Natural killer cell (primary cell): ENCODE data around the gene FGD4. TPM values are rescaled to one million over a fixed set of nuclear protein-coding genes. Genes with fewer than 3 reads are reported as not detected.

Source experiments
- ATAC-seq, 3 donors: fragments of 150-1000 bp in 2 of 3; fragments of 200-7000 bp in 1 of 3; cut with Tn5 transposase; 1 replicate in 1 of 3; 2 replicates in 2 of 3; pipeline ENCODE4 v1.10.0; 2021; ENCODE audit warnings: mild to moderate bottlenecking in 2 of 3, moderate library complexity in 2 of 3
- DNase-seq, 2 donors: peaks; one replicate each; pipeline versions ENCODE4 v3.0.0 to v3.0.0-alpha.2; 2013 to 2021; ENCODE audit warnings: mixed read lengths in 1 of 2
- H3K27ac ChIP-seq: one replicate; pipeline ENCODE4 v1.5.1; 2013; ENCODE audit warnings: mild to moderate bottlenecking, low read length
- H3K27me3 ChIP-seq: one replicate; pipeline ENCODE4 v1.6.1; 2013; ENCODE audit warnings: low read length; ENCODE audit not compliant: control insufficient read depth, insufficient read depth
- H3K36me3 ChIP-seq: one replicate; pipeline ENCODE4 v1.6.1; 2013; ENCODE audit warnings: low read length; ENCODE audit not compliant: control insufficient read depth, insufficient read depth
- H3K4me1 ChIP-seq: one replicate; pipeline ENCODE4 v1.6.1; 2013; ENCODE audit warnings: low read length; ENCODE audit not compliant: control insufficient read depth, insufficient read depth
- H3K4me3 ChIP-seq: one replicate; pipeline ENCODE4 v1.5.1; 2013; ENCODE audit warnings: low read length
- H3K9me3 ChIP-seq: one replicate; pipeline ENCODE4 v1.6.1; 2013; ENCODE audit warnings: low read length; ENCODE audit not compliant: control insufficient read depth, insufficient read depth
- H3K27ac Mint-ChIP-seq, 2 donors: one replicate each; pipeline ENCODE4 v1.8.0; 2022; ENCODE audit warnings: mild to moderate bottlenecking in 2 of 2, mixed read lengths in 2 of 2, moderate library complexity in 1 of 2
- H3K27me3 Mint-ChIP-seq, 2 donors: one replicate each; pipeline ENCODE4 v1.8.0; 2022; ENCODE audit warnings: low read depth in 2 of 2, mixed read lengths in 2 of 2
- H3K36me3 Mint-ChIP-seq: one replicate; pipeline ENCODE4 v1.8.0; 2022; ENCODE audit warnings: mixed read lengths
- H3K4me1 Mint-ChIP-seq, 2 donors: one replicate each; pipeline ENCODE4 v1.8.0; 2022; ENCODE audit warnings: mixed read lengths in 2 of 2
- H3K4me3 Mint-ChIP-seq: one replicate; pipeline ENCODE4 v1.8.0; 2022; ENCODE audit warnings: mild to moderate bottlenecking, moderate library complexity, mixed read lengths
- H3K9me3 Mint-ChIP-seq, 2 donors: one replicate each; pipeline ENCODE4 v1.8.0; 2022; ENCODE audit warnings: mixed read lengths in 2 of 2
- WGBS: methylation state at CpG from one replicate; pipeline ENCODE4 v1.1.7; 2013; ENCODE audit warnings: missing lambda C conversion rate; ENCODE audit not compliant: insufficient coverage; 5-methylcytosine and 5-hydroxymethylcytosine counted together
- intact Hi-C: fragments of 100-400 bp; cut with micrococcal nuclease; formaldehyde crosslinking; loops from one replicate; pipeline ENCODE4 v1.14.2; 2022
- total RNA-seq, 4 donors: library from RNA; stranded (reverse); fragments of 120-200 nt in 1 of 4; gene quantifications; one replicate each; pipeline versions ENCODE4 v1.2.3 to v1.2.4, GENCODE V29; 2013 to 2022
- TF ChIP-seq, protein P1 (sequence below): fragments of 200-600 bp; IDR thresholded peaks from one replicate; pipeline ENCODE4 v1.8.0; 2022; ENCODE audit warnings: antibody characterized with exemption

FGD4 gene
- total RNA-seq, 3 donors from 2014 or later (not counting 1 experiment from before 2014, with no cell fraction given), result 0.68 to 3.5 (median 2.1) TPM

DNA sequence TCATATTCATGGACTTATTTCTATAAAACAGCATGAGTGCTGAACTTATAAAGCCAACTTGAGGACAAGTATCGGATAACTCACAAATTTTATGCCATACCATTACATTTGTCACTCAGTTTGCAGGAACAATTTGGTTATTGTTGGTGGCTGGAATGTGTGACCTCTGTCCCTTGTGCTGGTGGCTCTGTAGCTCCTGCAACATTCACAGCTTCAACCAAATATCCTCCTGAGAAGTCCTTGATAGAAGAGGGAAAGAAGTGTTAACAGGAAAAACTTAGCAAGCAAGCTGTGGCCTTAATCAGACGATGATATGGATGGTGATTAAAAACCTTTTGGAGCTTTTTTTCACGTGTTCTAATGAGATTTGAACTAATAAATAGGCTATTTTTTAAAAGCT lies 218.8 kb downstream of the FGD4 start:
- WGBS, result 86% methylated on average over 1 of the region's 3 CpGs

DNA sequence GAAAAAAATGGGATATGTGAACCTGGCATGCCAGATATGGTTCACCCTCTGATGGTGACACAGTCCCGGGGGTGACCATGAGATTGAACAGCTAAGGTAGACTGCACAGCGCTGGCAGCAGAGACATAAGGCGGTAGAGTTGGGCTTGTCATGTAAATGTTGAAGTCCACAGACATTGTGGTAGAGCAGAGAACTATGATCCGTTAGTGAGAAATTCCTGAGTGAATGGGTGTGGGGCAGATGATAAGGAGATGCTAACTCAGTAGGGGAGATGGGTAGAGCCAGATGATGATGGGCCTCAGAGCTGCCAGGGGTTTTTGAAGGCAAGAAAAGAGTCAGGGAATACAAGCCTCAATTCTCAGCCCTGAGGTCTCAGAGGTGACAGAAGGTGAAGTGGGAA lies 228.6 kb downstream of the FGD4 start:
- DNase-seq (no peak), ATAC-seq (no peak)
- H3K27ac ChIP-seq, result no peak overlapping the region
- WGBS, result 94% methylated on average over 4 of the region's 4 CpGs
- intact Hi-C loops, result no loop called here
- H3K27me3 ChIP-seq, result no peaks in the 10 kb centered on the region
- Mint-ChIP-seq H3K4me3 (no peak overlapping the region), H3K4me1 (no peaks in the 10 kb centered on the region), H3K36me3 (no peaks in the 10 kb centered on the region), H3K27me3 (no peaks in the 10 kb centered on the region), H3K9me3 (no peaks in the 10 kb centered on the region), H3K27ac (no peak overlapping the region)
- TF ChIP-seq, protein P1, sequence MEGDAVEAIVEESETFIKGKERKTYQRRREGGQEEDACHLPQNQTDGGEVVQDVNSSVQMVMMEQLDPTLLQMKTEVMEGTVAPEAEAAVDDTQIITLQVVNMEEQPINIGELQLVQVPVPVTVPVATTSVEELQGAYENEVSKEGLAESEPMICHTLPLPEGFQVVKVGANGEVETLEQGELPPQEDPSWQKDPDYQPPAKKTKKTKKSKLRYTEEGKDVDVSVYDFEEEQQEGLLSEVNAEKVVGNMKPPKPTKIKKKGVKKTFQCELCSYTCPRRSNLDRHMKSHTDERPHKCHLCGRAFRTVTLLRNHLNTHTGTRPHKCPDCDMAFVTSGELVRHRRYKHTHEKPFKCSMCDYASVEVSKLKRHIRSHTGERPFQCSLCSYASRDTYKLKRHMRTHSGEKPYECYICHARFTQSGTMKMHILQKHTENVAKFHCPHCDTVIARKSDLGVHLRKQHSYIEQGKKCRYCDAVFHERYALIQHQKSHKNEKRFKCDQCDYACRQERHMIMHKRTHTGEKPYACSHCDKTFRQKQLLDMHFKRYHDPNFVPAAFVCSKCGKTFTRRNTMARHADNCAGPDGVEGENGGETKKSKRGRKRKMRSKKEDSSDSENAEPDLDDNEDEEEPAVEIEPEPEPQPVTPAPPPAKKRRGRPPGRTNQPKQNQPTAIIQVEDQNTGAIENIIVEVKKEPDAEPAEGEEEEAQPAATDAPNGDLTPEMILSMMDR, result no peak
- H3K4me1 ChIP-seq, result no peaks in the 10 kb centered on the region
- no peaks in the 10 kb centered on the region for H3K9me3 ChIP-seq
- no peak overlapping the region for H3K4me3 ChIP-seq
- H3K36me3 ChIP-seq, result no peaks in the 10 kb centered on the region

More for the DNA sequence above, 218.8 kb downstream of the FGD4 start:
- ATAC-seq, result no peak
- Mint-ChIP-seq H3K27me3 (no peaks in the 10 kb centered on the region), H3K9me3 (no peaks in the 10 kb centered on the region), H3K4me3 (no peak overlapping the region), H3K27ac (no peak overlapping the region), H3K36me3 (no peaks in the 10 kb centered on the region), H3K4me1 (no peaks in the 10 kb centered on the region)
- Histone ChIP-seq H3K27ac (no peak overlapping the region), H3K36me3 (no peaks in the 10 kb centered on the region), H3K4me1 (no peaks in the 10 kb centered on the region), H3K4me3 (no peak overlapping the region), H3K27me3 (no peaks in the 10 kb centered on the region), H3K9me3 (no peaks in the 10 kb centered on the region)
- TF ChIP-seq, protein P1, result no peak
- intact Hi-C loops, result no loop called here
- DNase-seq, result no peak

DNA sequence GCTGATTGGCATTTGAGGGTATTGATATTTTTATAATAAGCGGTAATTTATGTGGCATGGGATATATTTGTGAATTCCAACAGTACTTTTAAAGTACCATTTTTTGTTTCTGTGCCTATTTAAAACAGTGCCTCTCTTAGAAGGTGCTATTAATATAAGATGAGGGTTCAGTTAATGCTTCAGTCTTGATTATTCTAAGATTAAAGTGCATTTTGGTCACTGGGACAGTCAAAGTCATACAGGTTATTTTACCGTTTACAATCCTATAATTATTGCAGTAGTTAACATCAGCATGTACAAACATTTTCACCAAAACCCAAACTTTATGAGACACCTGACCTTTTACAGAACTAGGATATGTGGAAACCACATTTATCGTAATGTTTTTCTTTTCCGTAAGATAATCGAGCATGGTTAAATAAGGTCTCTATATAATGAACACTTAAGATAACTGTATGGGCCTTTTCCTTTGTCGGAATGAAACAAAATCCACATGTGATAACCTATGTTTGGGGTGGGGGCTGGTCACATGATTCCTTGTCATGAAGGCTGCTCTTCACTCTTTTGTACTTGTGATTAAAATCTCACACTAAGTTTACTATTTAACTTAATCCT lies 242.0 kb downstream of the FGD4 start:
- H3K9me3 Mint-ChIP-seq, result no peaks in the 10 kb centered on the region
- H3K4me3 Mint-ChIP-seq, result no peak overlapping the region
- no peaks in the 10 kb centered on the region for H3K36me3 Mint-ChIP-seq
- ATAC-seq, result no peak
- no peak overlapping the region for H3K27ac Mint-ChIP-seq
- no peaks in the 10 kb centered on the region for H3K36me3 ChIP-seq
- no peaks in the 10 kb centered on the region for H3K4me1 ChIP-seq
- H3K27me3 ChIP-seq, result no peaks in the 10 kb centered on the region
- TF ChIP-seq, protein P1, result no peak
- H3K4me3 ChIP-seq, result no peak overlapping the region
- WGBS, result 96% methylated on average over 2 of the region's 6 CpGs
- no peaks in the 10 kb centered on the region for H3K9me3 ChIP-seq
- no peak for DNase-seq
- no peaks in the 10 kb centered on the region for H3K27me3 Mint-ChIP-seq
- intact Hi-C loops, result no loop called here
- no peaks in the 10 kb centered on the region for H3K4me1 Mint-ChIP-seq
- H3K27ac ChIP-seq, result no peak overlapping the region

DNA sequence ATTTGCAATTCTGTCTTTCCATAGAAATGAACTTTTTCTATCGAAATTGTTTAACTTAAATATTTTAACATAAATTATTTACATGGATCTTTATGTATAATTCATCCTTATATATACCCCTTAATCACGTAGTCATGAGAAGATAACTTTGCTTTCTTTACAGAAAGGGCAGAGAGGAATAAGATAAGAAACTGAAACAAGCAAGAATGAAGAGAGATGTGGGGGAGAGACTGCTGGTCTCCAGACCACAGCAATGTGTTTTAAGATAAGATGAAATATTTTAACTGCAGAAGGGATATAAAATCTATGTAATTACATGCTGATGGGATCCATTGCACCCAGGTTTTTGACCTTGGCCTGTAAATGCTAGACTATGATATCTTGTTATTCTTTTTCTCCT lies 245.1 kb downstream of the FGD4 start:
- Histone ChIP-seq H3K27ac (no peak overlapping the region), H3K4me3 (no peak overlapping the region), H3K4me1 (no peaks in the 10 kb centered on the region), H3K9me3 (no peaks in the 10 kb centered on the region), H3K27me3 (no peaks in the 10 kb centered on the region), H3K36me3 (no peaks in the 10 kb centered on the region)
- Mint-ChIP-seq H3K4me3 (no peak overlapping the region), H3K4me1 (no peaks in the 10 kb centered on the region), H3K36me3 (no peaks in the 10 kb centered on the region), H3K27me3 (peaks cover 0 to 4% of the 10 kb centered on the region in 2 donors), H3K27ac (no peak overlapping the region), H3K9me3 (no peaks in the 10 kb centered on the region)
- ATAC-seq, result no peak
- WGBS, result no CpG with 5 or more reads among the region's 2 CpGs
- DNase-seq, result no peak
- TF ChIP-seq, protein P1, result no peak
- intact Hi-C loops, result no loop called here
